B cell (primary cell): Measurements from ENCODE around the gene SPECC1. TPM values are rescaled to one million over a fixed set of nuclear protein-coding genes. Genes with fewer than 3 reads are reported as not detected.

ENCODE experiments used
- ATAC-seq: fragments of 200-7000 bp; cut with Tn5 transposase; one replicate; pipeline ENCODE4 v1.10.0; 2021; ENCODE audit warnings: low read depth, mild to moderate bottlenecking, moderate number of reproducible peaks, moderate library complexity
- CTCF ChIA-PET: fragments of 350-600 bp; sonication (Branson Sonifier 250); formaldehyde crosslinking; loops from one replicate; lab custom pipeline; 2021; ENCODE audit warnings: antibody characterized with exemption, inconsistent platforms; lab: Charles Lee
- POLR2A ChIA-PET: fragments of 350-600 bp; sonication (Branson Sonifier 250); formaldehyde crosslinking; loops from one replicate; lab custom pipeline; 2021; ENCODE audit warnings: antibody characterized with exemption; lab: Charles Lee
- DNase-seq: peaks from one replicate; pipeline ENCODE4 v3.0.0; 2013
- H2AFZ ChIP-seq: 2 replicates; pipeline ENCODE4 v1.6.1; 2012; ENCODE audit warnings: mild to moderate bottlenecking, low read depth, low read length; ENCODE audit not compliant: insufficient read depth, poor library complexity, severe bottlenecking
- H3K27ac ChIP-seq, 2 donors: 1 replicate in 1 of 2; 2 replicates in 1 of 2; pipeline ENCODE4 v1.5.1; 2012 to 2013; ENCODE audit warnings: low read length in 2 of 2, mild to moderate bottlenecking in 2 of 2, moderate library complexity in 1 of 2
- H3K27me3 ChIP-seq, 4 experiments: fragments of 200-600 bp in 1 of 4; sonication (generic) in 1 of 4; replicated peaks in 1 of 4; 1 replicate in 2 of 4; 2 replicates in 2 of 4; pipeline versions ENCODE4 v1.6.1 to v1.7.0; 2013 to 2016; ENCODE audit warnings: low read length in 3 of 4, mild to moderate bottlenecking in 2 of 4, mixed read lengths in 1 of 4, moderate library complexity in 1 of 4; ENCODE audit not compliant: insufficient read depth in 4 of 4, control insufficient read depth in 3 of 4; ENCODE audit errors: control extremely low read depth in 1 of 4
- H3K36me3 ChIP-seq, 2 experiments: replicated peaks in 1 of 2; 1 replicate in 1 of 2; 2 replicates in 1 of 2; pipeline versions ENCODE4 v1.6.1 to v1.7.1; 2013; ENCODE audit warnings: low read length in 1 of 2; ENCODE audit not compliant: insufficient read depth in 2 of 2, control insufficient read depth in 1 of 2; ENCODE audit errors: control extremely low read depth in 1 of 2, extremely low read depth in 1 of 2
- H3K4me1 ChIP-seq, 2 donors: fragments of 200-600 bp in 1 of 2; sonication (generic) in 1 of 2; 1 replicate in 1 of 2; 2 replicates in 1 of 2; pipeline versions ENCODE4 v1.5.1 to v1.6.1; 2013 to 2017; ENCODE audit warnings: low read length in 2 of 2; ENCODE audit not compliant: control insufficient read depth in 2 of 2, insufficient read depth in 2 of 2
- H3K4me2 ChIP-seq: replicated peaks from 2 replicates; pipeline ENCODE3; 2012; ENCODE audit warnings: mild to moderate bottlenecking, low read depth, low read length; ENCODE audit not compliant: poor library complexity, severe bottlenecking
- H3K4me3 ChIP-seq, 5 experiments: fragments of 200-600 bp in 1 of 5; sonication (generic) in 1 of 5; 1 replicate in 3 of 5; 2 replicates in 2 of 5; pipeline versions ENCODE4 v1.5.1 to v1.7.0; 2011 to 2016; ENCODE audit warnings: low read length in 4 of 5, mild to moderate bottlenecking in 4 of 5, low read depth in 2 of 5, control low read depth in 1 of 5, moderate library complexity in 1 of 5; ENCODE audit not compliant: insufficient read depth in 1 of 5; ENCODE audit errors: control extremely low read depth in 1 of 5, extremely low read depth in 1 of 5
- H3K79me2 ChIP-seq: fragments of 200-600 bp; sonication (generic); one replicate; pipeline ENCODE4 v1.6.0; 2016; ENCODE audit warnings: low read length; ENCODE audit not compliant: control insufficient read depth, insufficient read depth
- H3K9ac ChIP-seq: fragments of 200-600 bp; sonication (generic); 2 replicates; pipeline ENCODE4 v1.6.1; 2017; ENCODE audit warnings: mild to moderate bottlenecking, low read length, moderate library complexity
- H3K9me3 ChIP-seq, 3 donors: one replicate each; pipeline versions ENCODE4 v1.6.1 to v1.7.1; 2013; ENCODE audit warnings: low read length in 2 of 3; ENCODE audit not compliant: control insufficient read depth in 2 of 3, insufficient read depth in 1 of 3; ENCODE audit errors: control extremely low read depth in 1 of 3
- H4K20me1 ChIP-seq: 2 replicates; pipeline ENCODE4 v1.6.0; 2012; ENCODE audit warnings: mild to moderate bottlenecking, low read length; ENCODE audit not compliant: insufficient read depth, control insufficient read depth, poor library complexity, severe bottlenecking
- H3K27ac Mint-ChIP-seq: one replicate; pipeline ENCODE4 v1.8.0; 2021; ENCODE audit warnings: mixed read lengths
- H3K27me3 Mint-ChIP-seq: one replicate; pipeline ENCODE4 v1.8.0; 2021; ENCODE audit warnings: mixed read lengths
- H3K4me1 Mint-ChIP-seq: one replicate; pipeline ENCODE4 v1.8.0; 2021; ENCODE audit warnings: mixed read lengths
- H3K4me3 Mint-ChIP-seq: one replicate; pipeline ENCODE4 v1.8.0; 2021; ENCODE audit warnings: mixed read lengths
- H3K9me3 Mint-ChIP-seq: one replicate; pipeline ENCODE4 v1.8.0; 2022; ENCODE audit warnings: mixed read lengths; ENCODE audit not compliant: insufficient read depth
- CTCF ChIP-seq: fragments of 200-600 bp; IDR thresholded peaks from one replicate; pipeline ENCODE4 v1.8.0; 2022; ENCODE audit warnings: antibody characterized with exemption, mild to moderate bottlenecking
- EZH2 ChIP-seq: IDR thresholded peaks from 2 replicates; pipeline ENCODE4 v1.6.1; 2012; ENCODE audit warnings: borderline replicate concordance, low read depth, mild to moderate bottlenecking, moderate library complexity, low read length; ENCODE audit not compliant: insufficient read depth, poor library complexity, severe bottlenecking
- WGBS: methylation state at CpG from one replicate; pipeline ENCODE4 v1.1.5; 2013; ENCODE audit warnings: missing lambda C conversion rate; ENCODE audit not compliant: insufficient coverage; 5-methylcytosine and 5-hydroxymethylcytosine counted together
- intact Hi-C: fragments of 100-400 bp; cut with micrococcal nuclease; formaldehyde crosslinking; loops from one replicate; pipeline ENCODE4 v1.10.0; 2022
- polyA plus RNA-seq: library from polyadenylated mRNA; depleted of rRNA; stranded (reverse); fragments of >200 nt; gene quantifications from 2 replicates; pipeline ENCODE4 v1.2.3, GENCODE V29; 2012
- total RNA-seq, 2 donors: library from RNA; stranded (reverse); fragments of 120-200 nt in 1 of 2; gene quantifications; 1 replicate in 1 of 2; 2 replicates in 1 of 2; pipeline versions ENCODE4 v1.2.3 to v1.2.4, GENCODE V29; 2013 to 2022

The SPECC1 gene
- total and polyA plus RNA-seq, 2 donors (not counting 1 experiment from before 2014, with no cell fraction given) = 4.6 to 7.4 TPM

GRCh38 chr17:20230924-20231323 lies 221.8 kb downstream of the SPECC1 start:
- Mint-ChIP-seq H3K4me3 (no peak overlapping the region), H3K4me1 (no peaks in the 10 kb centered on the region)
- CTCF ChIA-PET = no interaction called here

GRCh38 chr17:20232611-20233010 lies 223.5 kb downstream of the SPECC1 start:
- Histone ChIP-seq H3K4me3 (no peak overlapping the region), H3K4me1 (no peaks in the 10 kb centered on the region), H3K4me2 (no peak overlapping the region), H3K9me3 (no peaks in the 10 kb centered on the region), H2AFZ (no peak overlapping the region), H4K20me1 (no peaks in the 10 kb centered on the region), H3K36me3 (peaks cover 0 to 2% of the 10 kb centered on the region in 2 experiments), H3K79me2 (no peaks in the 10 kb centered on the region), H3K9ac (no peak overlapping the region), H3K27me3 (no peaks in the 10 kb centered on the region), H3K27ac (no peak overlapping the region)
- ChIA-PET POLR2A (no interaction called here), CTCF (interaction anchor here (0.7 to 0.9 kb wide), 2 partner anchors 16 to 111 kb away, joined by 3 read pairs; no protein-coding TSS in a partner anchor)
- H3K4me1 Mint-ChIP-seq = no peaks in the 10 kb centered on the region
- TF ChIP-seq CTCF (no peak), EZH2 (no peak)
- no peak for DNase-seq
- no CpG with 5 or more reads among the region's 4 CpGs for WGBS
- intact Hi-C loops = no loop called here
- H3K27ac Mint-ChIP-seq = no peak overlapping the region
- no peak for ATAC-seq
- no peaks in the 10 kb centered on the region for H3K9me3 Mint-ChIP-seq
- no peaks in the 10 kb centered on the region for H3K27me3 Mint-ChIP-seq
- no peak overlapping the region for H3K4me3 Mint-ChIP-seq

More at GRCh38 chr17:20230924-20231323, 221.8 kb downstream of the SPECC1 start:
- H3K4me1 ChIP-seq = no peaks in the 10 kb centered on the region
- POLR2A ChIA-PET = no interaction called here
- H3K36me3 ChIP-seq = peaks cover 0 to 2% of the 10 kb centered on the region in 2 experiments
- H4K20me1 ChIP-seq = no peaks in the 10 kb centered on the region
- no peak for DNase-seq
- H3K9ac ChIP-seq = no peak overlapping the region
- WGBS = no CpG with 5 or more reads among the region's 2 CpGs
- no peaks in the 10 kb centered on the region for H3K27me3 Mint-ChIP-seq
- ATAC-seq = no peak
- H3K79me2 ChIP-seq = no peaks in the 10 kb centered on the region
- no peak overlapping the region for H2AFZ ChIP-seq
- no peak overlapping the region for H3K4me2 ChIP-seq
- TF ChIP-seq CTCF = no peak
- TF ChIP-seq EZH2 = no peak
- no peak overlapping the region for H3K4me3 ChIP-seq
- intact Hi-C loops = no loop called here
- no peak overlapping the region for H3K27ac Mint-ChIP-seq
- H3K9me3 ChIP-seq = no peaks in the 10 kb centered on the region
- H3K27ac ChIP-seq = no peak overlapping the region
- no peaks in the 10 kb centered on the region for H3K27me3 ChIP-seq
- H3K9me3 Mint-ChIP-seq = no peaks in the 10 kb centered on the region
